NCI-H345 treated with DMSO at 0.1 percent for 48 hours (cell line): ENCODE data around the gene WFIKKN1.

Experiments
- DNase-seq: peaks from one replicate; lab custom pipeline; 2025; ENCODE audit not compliant: unreplicated experiment; lab: John Stamatoyannopoulos, UW

Gene WFIKKN1, protein sequence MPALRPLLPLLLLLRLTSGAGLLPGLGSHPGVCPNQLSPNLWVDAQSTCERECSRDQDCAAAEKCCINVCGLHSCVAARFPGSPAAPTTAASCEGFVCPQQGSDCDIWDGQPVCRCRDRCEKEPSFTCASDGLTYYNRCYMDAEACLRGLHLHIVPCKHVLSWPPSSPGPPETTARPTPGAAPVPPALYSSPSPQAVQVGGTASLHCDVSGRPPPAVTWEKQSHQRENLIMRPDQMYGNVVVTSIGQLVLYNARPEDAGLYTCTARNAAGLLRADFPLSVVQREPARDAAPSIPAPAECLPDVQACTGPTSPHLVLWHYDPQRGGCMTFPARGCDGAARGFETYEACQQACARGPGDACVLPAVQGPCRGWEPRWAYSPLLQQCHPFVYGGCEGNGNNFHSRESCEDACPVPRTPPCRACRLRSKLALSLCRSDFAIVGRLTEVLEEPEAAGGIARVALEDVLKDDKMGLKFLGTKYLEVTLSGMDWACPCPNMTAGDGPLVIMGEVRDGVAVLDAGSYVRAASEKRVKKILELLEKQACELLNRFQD

DNA sequence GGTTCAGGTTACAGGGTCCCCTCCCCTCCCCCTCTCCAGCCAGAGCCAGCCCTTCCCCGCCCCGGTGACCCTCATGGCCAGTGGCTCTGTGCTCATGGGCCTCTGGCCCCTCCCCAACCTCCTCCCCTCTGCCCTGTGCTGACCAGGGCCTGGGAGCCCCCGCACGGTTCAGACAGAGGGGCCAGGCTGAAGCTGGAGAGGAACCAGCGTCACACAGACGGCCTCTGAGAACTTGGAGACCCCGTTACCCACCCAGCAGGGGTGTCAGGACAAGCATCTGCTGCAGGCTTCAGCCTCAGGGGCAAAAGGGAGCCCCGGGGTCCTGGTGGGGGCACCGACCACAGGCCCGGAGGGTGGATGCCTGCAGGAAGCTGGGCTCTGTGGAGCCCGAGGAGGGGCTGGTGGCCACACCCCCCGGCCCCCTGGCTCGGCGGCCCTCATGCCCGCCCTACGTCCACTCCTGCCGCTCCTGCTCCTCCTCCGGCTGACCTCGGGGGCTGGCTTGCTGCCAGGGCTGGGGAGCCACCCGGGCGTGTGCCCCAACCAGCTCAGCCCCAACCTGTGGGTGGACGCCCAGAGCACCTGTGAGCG is at the start of gene WFIKKN1:
Gene WFIKKN1, plus strand, starts transcription at position 171 of the 591 bp plus-strand sequence. Its CDS starts 269 bp downstream, at position 440.
- no peak for DNase-seq

DNA sequence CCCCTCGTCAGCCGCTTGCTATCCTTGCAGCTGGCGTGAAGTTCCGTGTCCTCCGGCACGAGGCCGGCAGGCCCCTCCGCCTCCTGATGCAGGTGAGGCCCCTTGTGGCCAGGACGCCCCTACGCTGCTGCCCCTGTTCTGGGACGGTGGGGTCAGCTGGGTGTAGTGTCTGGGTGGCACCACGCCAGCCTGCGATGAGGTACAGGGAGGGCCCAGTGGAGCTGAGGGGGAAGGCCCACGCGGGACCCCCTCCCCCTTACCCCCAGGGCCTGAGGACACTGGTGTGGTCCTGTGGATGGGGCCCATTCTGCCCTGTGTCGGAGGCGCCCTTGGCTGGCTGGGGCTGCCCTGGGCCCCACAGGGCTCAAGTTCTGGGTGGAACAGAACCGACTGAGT is 48.6 kb upstream of the WFIKKN1 start:
- DNase-seq = no peak

DNA sequence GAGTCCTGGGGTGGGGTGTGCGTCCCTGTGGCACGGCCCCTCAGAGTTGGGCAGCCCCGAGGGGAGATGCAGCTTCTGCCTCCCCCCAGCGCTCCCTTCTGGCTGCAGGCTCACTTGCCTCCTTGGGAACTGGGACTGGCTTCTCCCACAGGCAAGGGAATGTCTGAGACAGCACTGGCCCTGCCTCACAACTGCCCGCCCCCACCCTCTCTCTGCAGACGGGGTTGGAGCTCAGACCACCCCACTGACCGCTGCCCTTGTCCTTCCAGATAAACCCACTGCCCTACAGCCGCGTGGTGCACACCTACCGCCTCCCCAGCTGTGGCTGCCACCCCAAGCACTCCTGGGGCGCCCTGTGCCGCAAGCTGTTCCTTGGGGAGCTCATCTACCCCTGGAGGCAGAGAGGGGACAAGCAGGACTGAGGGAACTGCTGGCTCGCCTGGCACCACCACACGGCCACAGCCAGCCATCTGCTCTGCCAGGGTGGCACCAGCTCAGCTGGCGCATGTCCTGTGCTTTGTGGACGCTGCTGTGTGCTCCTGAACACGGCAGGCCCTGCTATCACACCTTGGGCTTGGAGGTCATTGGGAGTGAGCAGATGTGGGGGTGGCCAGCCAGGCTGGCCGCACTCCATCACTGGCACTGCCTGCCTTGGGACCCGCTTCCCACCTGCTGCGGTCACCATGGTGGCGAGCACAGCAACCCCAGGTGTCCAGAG is 48.0 kb upstream of the WFIKKN1 start:
- no peak for DNase-seq

DNA sequence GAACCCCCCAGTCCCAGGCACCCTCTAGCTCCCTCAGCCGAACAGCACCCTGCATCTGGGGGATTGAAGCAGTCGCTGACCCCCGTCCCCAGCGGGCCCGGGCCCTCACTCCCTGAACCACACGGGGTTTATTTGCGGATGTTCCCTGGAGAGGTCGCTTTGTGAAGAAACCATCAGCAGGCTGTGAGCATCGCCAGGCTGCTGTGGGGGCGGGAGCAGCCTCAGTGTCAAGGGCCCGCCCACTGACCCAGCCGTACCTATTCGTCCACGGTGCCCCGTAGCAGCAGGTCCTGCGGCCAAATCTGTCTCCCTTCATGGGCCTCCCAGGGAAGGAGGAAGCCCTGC is 47.3 kb upstream of the WFIKKN1 start:
- DNase-seq = no peak

DNA sequence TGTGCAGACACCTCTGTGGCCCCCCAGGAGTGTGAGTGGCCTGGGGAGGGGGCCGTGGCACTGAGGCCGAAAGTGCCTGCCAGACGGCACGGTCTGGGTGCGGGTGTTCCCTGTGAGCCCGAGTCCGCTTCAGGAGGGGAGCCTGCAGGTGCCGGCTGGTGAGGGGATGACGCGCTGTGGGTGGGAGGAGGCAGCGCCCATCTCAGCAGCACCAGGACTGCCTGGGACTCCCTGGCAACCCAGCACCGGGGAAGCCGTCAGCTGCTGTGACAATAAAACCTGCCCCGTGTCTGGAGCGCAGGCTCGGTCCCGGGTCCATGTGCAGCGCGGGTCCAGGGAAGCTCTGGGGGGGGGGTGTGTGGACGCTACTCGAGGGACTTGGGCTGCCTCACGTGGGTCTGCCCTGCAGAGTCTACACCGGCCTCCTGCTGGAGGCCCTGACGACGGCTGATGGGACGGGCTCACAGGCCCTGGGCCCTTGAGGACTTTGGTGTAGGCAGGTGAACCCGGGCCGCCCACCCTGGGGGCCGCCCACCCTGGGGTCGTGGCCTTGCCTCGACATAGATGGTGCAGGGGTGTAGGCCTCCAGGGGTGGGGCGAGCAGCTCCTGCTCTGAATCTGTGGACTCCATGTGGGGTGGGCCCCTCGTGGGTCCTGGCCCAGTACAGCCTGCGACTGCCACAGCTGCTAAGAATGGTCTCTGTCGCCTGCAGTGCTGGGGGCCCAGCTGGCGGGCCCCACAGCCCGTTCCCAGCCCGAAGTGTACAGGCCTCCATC is 46.8 kb upstream of the WFIKKN1 start:
- DNase-seq = no peak

DNA sequence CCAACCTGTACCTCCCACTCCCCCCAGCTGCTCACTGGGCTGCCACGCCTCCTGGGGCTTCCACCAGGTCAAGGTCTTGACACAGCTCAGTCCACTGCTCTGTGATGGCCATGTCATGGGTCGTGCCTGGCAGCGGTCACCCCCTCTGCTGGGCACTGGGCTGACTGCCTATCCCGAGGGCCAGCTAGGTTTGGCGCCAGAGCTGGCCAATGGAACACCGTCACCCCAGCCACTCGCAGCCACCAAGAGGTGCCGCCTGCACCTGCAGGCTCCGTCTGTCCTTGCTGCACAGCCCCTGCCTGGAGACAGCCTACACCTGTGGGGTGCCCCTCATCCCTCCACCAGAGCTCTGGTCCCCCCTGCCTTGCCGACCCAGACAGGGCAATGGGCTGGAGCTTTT is 45.4 kb upstream of the WFIKKN1 start:
- no peak for DNase-seq

DNA sequence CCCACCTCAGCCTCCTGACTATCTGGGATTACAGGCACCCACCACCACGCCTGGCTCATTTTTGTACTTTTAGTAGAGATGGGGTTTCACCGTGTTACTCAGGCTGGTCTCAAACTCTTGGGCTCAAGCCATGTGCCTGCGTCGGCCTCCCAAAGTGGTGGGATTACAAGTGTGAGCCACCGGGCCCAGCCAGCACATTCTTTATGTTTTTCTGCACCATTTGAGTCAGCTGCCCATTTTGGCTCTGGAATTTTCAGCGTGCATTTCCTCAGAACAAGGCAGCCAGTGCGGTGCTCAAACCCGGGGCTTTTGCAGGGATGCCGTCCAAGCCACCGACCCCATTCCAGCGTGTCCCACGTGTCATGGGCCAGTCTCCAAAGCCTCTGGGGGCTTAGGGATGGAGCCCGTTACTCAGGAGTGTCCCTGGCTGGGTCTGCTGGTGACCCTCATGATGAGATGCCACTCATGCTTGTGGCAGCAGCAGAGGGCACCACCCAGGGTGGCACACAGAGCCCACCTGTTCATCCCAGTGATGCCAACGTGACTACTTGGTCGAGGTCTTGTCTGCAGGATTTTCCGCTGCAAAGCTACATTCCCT is 44.6 kb upstream of the WFIKKN1 start:
- DNase-seq = no peak

DNA sequence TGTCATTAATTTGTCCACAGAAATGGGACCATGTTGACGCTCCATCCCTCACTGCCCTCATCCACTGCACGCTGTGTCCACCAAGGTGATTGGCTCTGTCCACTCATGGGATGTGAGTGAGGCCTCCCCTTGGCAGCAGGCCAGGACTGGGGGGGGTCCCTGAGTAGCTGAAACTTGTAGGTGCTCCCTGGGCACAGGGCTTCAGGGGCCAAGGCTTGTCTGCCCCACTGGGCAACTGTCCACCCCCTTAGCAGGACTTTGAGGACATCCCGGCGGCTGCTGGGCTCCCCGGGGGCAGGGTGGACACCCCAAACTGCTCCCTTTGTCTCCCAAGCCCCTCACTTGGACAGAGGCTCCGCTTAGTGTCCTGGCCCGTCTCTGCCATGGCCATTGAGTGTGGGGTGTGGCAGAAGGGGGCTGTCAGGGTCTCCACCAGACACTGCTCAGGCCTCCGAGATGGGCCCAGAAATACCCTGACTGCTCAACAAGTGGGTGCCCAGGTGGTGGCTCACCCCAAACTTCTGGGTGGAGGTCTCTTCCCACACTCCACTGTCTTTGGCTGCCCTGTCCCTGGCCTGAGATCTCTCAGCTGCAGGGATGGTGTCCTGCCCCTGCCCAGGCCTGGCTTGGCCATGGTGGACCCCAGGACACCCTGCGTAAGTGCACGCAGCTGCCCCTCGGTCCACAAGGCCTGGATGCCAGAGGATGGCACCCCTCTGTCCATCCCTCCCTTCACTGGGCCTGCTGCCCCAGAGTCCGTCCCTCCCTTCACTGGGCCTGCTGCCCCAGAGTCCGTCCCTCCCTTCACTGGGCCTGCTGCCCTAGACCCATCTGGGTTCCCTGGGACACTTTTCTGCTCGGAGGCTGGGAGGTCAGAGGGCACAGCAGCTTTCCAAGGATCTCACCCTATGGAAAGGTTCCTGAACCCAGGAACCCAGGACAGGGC is 43.9 kb upstream of the WFIKKN1 start:
- DNase-seq = no peak

DNA sequence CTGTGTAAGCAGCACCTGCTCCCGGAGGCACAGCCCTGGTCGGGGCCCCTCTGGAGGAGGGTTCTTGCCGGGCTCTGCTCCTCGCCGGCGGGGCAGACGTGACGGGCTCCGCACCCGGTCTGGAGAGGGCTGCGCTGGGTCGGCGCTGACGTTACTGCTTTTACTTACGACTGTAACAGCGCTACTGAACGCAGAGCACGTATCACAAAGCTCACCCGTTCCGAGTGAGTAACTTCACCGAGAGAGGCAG is 42.2 kb upstream of the WFIKKN1 start:
- DNase-seq = no peak

DNA sequence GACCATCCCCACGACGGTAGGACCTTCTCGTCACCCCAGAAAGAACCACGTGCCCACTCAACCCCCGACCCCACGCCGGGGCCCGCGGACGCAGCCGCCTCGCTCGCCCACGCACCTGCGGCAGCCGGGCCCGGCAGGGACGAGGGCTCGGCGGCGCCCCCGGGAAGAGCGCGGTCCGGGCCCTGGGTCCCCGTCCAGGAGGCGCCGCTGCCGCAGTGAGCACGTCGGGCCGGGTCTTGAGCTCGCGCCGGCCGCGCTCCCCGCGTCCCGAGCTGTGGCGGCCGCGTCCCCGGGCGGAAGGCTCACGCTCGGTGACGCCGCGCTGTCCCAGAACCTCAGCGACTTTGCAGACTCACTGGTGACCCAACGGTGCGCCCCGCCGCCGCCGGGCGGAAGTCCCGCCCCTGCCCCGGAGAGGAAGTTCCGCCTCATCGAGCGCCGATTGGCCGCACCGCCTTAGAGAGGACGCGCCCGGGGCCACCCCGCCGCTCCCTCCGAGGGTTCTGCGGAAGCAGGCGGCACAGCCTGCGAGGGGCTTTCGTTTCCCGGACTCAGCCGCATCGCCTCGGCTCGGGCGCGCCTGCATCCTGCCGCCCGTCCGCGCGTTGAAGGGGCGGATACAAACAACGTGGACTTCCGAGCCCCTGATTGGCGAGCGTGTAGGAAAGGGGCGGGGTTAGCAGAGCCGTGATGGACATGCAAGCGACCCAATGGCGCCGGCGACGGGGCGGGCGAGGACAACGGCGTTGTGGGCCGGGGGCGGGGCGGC is 41.7 kb upstream of the WFIKKN1 start:
- DNase-seq = peak; percentile 85

DNA sequence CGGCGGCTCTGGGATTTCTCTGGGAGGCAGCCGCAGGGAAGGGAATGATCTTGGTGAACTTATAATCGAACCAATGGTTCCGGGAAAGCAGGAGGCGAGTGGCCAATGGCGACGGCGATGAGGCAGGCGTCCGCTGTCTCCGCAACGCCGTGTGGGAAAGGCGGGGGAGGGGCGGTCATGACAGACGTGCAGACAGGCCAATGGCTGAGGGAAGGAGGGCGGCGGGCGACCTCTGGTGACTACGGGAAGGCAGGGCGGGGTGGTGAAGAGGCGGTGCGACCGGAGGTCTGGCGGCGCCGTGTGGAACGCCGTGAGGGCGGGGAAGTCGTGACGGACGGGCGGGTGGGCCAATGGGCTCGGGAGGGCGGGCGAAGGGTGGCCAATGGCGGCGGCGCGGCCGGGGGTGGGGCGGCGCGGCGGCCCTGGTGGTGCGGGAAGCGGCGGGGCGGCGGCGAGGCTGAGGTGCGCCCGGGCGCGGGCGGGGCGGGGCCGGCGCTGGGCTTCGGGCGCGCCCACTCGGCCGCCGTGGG is 41.1 kb upstream of the WFIKKN1 start, which contains the start of gene RAB40C:
Gene RAB40C, plus strand, starts transcription at position 409 of the 530 bp plus-strand sequence. CDS start 226 bp downstream, outside the sequence.
- DNase-seq = peak; percentile 81

DNA sequence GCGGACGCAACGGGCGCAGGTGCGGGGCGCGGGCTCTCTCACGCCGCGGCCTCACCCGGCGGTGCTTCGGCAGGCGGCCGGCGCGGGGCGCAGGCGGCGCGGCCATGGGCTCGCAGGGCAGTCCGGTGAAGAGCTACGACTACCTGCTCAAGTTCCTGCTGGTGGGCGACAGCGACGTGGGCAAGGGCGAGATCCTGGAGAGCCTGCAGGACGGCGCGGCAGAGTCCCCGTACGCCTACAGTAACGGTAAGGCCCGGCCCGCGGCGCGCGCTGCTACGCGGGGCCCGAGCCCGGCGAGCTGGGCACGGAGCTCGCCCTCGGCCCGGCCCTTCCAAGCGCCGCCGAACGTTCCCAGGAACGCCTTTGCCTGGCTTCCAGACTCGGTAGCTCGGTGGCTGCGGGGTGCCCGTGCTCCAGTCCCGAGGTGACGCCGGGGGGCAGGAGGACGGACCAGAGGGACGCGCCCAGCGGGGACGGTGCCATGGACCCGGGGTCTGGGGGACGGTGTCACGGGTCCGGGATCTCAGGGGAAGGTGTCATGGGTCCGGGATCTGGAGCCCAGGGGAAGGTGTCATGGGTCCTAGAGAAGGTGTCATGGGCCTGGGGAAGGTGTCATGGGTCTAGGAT is 40.5 kb upstream of the WFIKKN1 start:
- DNase-seq = no peak

DNA sequence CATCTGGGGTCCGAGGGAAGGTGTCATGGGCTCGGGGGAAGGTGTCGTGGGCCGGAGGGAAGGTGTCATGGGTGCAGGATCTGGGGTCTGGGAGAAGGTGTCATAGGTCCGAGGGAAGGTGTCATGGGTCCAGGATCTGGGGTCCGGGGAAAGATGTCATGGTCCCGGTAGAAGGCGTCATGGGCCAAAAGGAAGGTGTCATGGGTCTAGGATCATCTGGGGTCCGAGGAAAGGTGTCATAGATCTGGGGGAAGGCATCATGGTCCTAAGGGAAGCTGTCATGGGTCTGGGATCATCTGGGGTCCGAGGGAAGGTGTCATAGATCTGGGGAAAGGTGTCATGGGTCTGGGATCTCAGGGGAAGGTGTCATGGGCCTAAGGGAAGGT is 40.0 kb upstream of the WFIKKN1 start:
- DNase-seq = no peak

DNA sequence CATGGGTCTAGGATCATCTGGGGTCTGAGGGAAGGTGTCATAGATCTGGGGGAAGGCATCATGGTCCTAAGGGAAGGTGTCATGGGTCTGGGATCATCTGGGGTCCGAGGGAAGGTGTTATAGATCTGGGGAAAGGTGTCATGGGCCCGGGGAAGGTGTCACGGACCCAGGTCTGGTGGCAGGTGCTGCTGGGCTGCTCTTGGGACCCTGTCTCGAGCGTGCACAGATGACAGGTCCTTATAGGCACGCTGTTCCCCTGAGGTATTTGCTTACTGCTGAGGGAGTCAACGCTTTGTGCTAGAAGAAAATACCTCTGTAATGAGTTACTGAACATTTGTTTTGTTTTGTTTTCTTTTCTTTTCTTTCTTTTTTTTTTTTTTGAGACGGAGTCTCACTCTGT is 39.6 kb upstream of the WFIKKN1 start:
- DNase-seq = no peak

DNA sequence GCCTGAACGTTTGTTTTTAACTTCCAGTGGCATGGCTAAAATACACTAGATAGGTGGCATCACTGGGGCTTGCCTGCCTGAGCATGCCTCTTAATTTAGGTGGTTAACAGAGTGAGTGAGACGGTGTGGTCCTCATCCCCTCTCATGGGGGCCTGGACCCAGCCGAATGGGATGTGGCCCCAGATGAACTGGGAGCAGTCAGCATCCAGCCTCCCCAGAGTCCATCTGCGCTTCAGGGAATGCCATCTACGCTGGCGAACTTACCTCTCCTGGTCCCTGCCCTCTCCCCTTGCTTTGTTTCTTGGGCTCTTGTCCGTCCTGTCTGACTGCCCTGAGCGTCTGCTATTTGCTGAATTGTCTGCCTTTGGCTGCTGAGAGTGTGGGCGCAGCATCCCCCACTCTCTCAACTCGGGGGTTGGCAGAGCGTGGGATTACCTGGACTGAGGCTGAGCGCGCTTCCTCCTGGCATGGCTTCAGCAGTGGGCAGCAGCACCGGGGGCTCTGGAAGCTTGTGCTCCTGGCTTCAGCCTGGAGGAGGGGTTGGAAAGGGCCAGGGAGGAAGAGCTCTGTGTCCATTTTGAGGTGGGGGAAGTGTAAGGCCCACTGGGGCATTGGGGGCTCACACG is 38.8 kb upstream of the WFIKKN1 start:
- DNase-seq = no peak

DNA sequence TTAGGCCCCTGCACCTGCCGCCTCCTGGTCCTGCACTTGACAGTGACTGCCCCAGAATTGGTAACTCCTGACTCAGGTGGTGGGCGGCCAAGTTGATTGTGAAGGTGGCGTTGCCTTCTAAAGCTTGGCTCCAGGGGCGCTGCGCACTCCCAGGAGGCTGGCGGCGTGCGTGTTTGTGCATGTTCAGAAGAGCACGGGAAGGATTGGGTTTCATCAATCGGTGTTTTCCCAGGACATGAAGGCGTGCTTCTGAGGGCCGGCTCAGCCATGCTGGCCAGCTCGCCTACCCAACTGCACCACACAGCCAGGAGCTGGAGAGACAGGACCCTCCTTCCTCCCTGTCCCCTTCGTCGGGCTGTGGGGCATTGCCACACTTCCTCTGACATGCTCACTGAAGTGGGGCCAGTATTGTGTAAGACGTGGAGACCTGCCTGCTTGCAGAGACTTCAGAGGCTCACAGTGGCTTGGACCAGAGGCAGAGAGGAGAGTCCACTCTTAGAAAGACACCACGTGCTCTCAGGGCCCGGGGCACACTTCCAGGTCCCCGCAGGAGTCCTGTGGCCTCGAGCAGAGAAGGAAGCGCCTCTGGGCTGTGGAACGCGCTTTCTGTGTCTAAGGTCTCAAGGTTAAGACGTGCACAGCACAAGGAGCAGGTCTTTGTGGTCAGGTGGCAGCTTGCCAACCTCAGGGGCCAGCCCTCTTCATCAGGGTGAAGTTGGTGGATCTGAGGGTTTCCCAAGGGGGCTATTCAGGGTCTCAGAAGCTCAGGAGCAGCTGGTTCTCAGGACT is 38.1 kb upstream of the WFIKKN1 start:
- peak; percentile 81 for DNase-seq

DNA sequence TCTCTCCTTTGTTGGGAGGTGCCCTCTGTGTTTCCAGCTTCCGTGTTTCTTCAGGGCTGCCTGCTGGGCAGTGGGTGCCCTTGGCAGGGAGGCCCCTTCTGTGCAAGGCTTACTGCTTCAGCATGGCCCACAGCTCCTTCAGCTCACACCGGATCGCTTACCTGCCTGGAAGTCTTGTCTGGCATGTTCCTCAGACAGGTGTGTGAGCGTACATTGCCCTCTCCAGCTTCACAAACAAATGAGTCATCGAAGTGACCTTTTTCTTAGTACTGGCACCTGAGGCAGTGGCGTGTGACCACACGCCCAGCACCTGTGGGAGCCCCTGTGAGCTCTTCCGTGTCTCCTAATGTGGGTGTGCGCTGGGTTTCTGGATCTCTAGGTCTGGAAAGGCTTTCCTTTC is 37.4 kb upstream of the WFIKKN1 start:
- peak; percentile 27 for DNase-seq
